Measurements from ENCODE around the gene LDLRAD2.

- TF ChIP-seq POLR2AphosphoS5 (IDR thresholded peaks at IDR 0.05) (no peak), CTCF (IDR thresholded peaks at IDR 0.05) (no peak)
Observed at GRCh38 chr1:21860971-21861370, 48.9 kb downstream of the LDLRAD2 start.
